Karpas-422 (cell line): Measurements from ENCODE around the gene RPS2. TPM values are rescaled to one million over a fixed set of nuclear protein-coding genes. Genes with fewer than 3 reads are reported as not detected.
A peak's percentile ranks its signal among the peaks of the same experiment; 100 is the strongest.

ENCODE experiments used
- DNase-seq: peaks from one replicate; pipeline ENCODE4 v3.0.0-alpha.2; 2015
- H2AFZ ChIP-seq: fragments of 200-600 bp; sonication (generic); 2 replicates; pipeline ENCODE4 v1.6.1; 2014; ENCODE audit warnings: antibody characterized with exemption, low read length, mixed read lengths
- H3K27ac ChIP-seq: fragments of 200-600 bp; sonication (generic); 2 replicates; pipeline ENCODE4 v1.5.1; 2014; ENCODE audit warnings: mild to moderate bottlenecking, low read length, moderate library complexity
- H3K27me3 ChIP-seq: fragments of 200-600 bp; sonication (generic); 2 replicates; pipeline ENCODE4 v1.6.1; 2014; ENCODE audit warnings: low read length, mixed read lengths
- H3K36me3 ChIP-seq: fragments of 200-600 bp; sonication (generic); 2 replicates; pipeline ENCODE4 v1.6.1; 2014; ENCODE audit warnings: low read length, mixed read lengths; ENCODE audit not compliant: insufficient read depth
- H3K4me1 ChIP-seq: fragments of 200-600 bp; sonication (generic); 2 replicates; pipeline ENCODE4 v1.6.1; 2014; ENCODE audit warnings: mild to moderate bottlenecking, low read length, mixed read lengths
- H3K4me2 ChIP-seq: fragments of 200-600 bp; sonication (generic); 2 replicates; pipeline ENCODE4 v1.6.1; 2014; ENCODE audit warnings: low read length, low read depth, mild to moderate bottlenecking; ENCODE audit not compliant: poor library complexity, severe bottlenecking
- H3K4me3 ChIP-seq: fragments of 200-600 bp; sonication (generic); 2 replicates; pipeline ENCODE4 v1.5.1; 2014; ENCODE audit warnings: mild to moderate bottlenecking, antibody characterized with exemption, low read length, mixed read lengths
- H3K79me2 ChIP-seq: fragments of 200-600 bp; sonication (generic); 2 replicates; pipeline ENCODE4 v1.6.1; 2014; ENCODE audit warnings: mild to moderate bottlenecking, low read length, mixed read lengths
- H3K9ac ChIP-seq: fragments of 200-600 bp; sonication (generic); 2 replicates; pipeline ENCODE4 v1.6.0; 2014; ENCODE audit warnings: low read length
- H3K9me2 ChIP-seq: fragments of 200-600 bp; sonication (generic), shearing (Covaris generic); replicated peaks from 2 replicates; pipeline ENCODE4 v1.6.0; 2014; ENCODE audit warnings: mild to moderate bottlenecking, low read length, moderate library complexity; ENCODE audit not compliant: insufficient read depth
- H3K9me3 ChIP-seq: fragments of 300-700, 200-600 bp; sonication (generic); 2 replicates; pipeline ENCODE4 v1.6.1; 2014; ENCODE audit warnings: low read length, mixed read lengths
- H4K20me1 ChIP-seq: fragments of 200-600 bp; sonication (generic); 2 replicates; pipeline ENCODE4 v1.6.1; 2014; ENCODE audit warnings: mild to moderate bottlenecking, antibody characterized with exemption, low read length, low read depth; ENCODE audit not compliant: insufficient read depth
- total RNA-seq: library from RNA; depleted of rRNA; stranded (reverse); fragments of >200 nt; shearing (Covaris generic); gene quantifications from 2 replicates; pipeline ENCODE4 v1.2.3, GENCODE V29; 2014; ENCODE audit warnings: low replicate concordance

The RPS2 gene
- total RNA-seq, 1 experiment from 2014 or later: 3,837 TPM

- peaks cover 21% of the 10 kb centered on the region for H3K4me1 ChIP-seq
- no peak overlapping the region for H3K9ac ChIP-seq
- no peak overlapping the region for H3K4me2 ChIP-seq
- H3K36me3 ChIP-seq: no peaks in the 10 kb centered on the region; the same call in 1 of the 2 replicates
- no peaks in the 10 kb centered on the region for H3K9me3 ChIP-seq
- H3K27me3 ChIP-seq: no peaks in the 10 kb centered on the region
- H3K79me2 ChIP-seq: no peaks in the 10 kb centered on the region
- no peak overlapping the region for H3K27ac ChIP-seq
- no peak for DNase-seq
- H3K9me2 ChIP-seq: no peaks in the 10 kb centered on the region
- no peaks in the 10 kb centered on the region for H4K20me1 ChIP-seq
- no peak overlapping the region for H3K4me3 ChIP-seq
- H2AFZ ChIP-seq: no peak overlapping the region
Measured at GRCh38 chr16:1992704-1993317, 28.2 kb upstream of the RPS2 start.

- Histone ChIP-seq H3K27me3 (no peaks in the 10 kb centered on the region), H3K27ac (no peak overlapping the region), H3K9me3 (no peaks in the 10 kb centered on the region), H2AFZ (peak overlapping the region; percentile 30; the same call in 1 of the 2 replicates), H3K9me2 (no peaks in the 10 kb centered on the region), H3K9ac (peak overlapping the region; percentile 53; the same call in 1 of the 2 replicates), H3K36me3 (no peaks in the 10 kb centered on the region; the same call in 1 of the 2 replicates), H3K4me2 (peak overlapping the region; percentile 89), H3K4me1 (peaks cover 21% of the 10 kb centered on the region), H3K79me2 (no peaks in the 10 kb centered on the region), H3K4me3 (peak overlapping the region; percentile 74; the same call in 1 of the 2 replicates), H4K20me1 (no peaks in the 10 kb centered on the region)
- peak; percentile 98 for DNase-seq
Measured at GRCh38 chr16:1991948-1992703, 27.5 kb upstream of the RPS2 start.

GRCh38 chr16:1991588-1991947 is 26.9 kb upstream of the RPS2 start:
- Histone ChIP-seq H3K36me3 (no peaks in the 10 kb centered on the region), H3K27ac (peak overlapping the region; percentile 43; the same call in 1 of the 2 replicates), H3K4me1 (peaks cover 21% of the 10 kb centered on the region), H3K9me3 (no peaks in the 10 kb centered on the region), H4K20me1 (no peaks in the 10 kb centered on the region), H3K4me2 (peak overlapping the region; percentile 89), H3K4me3 (peak overlapping the region; percentile 74; the same call in 1 of the 2 replicates), H3K9ac (peak overlapping the region; percentile 53), H3K27me3 (no peaks in the 10 kb centered on the region), H2AFZ (peak overlapping the region; percentile 30; the same call in 1 of the 2 replicates), H3K79me2 (no peaks in the 10 kb centered on the region), H3K9me2 (no peaks in the 10 kb centered on the region)
- DNase-seq: no peak

GRCh38 chr16:1991135-1991551 is 26.5 kb upstream of the RPS2 start:
- H3K9ac ChIP-seq: peak overlapping the region; percentile 68
- no peaks in the 10 kb centered on the region for H3K9me3 ChIP-seq
- H3K4me1 ChIP-seq: peaks cover 21% of the 10 kb centered on the region
- H4K20me1 ChIP-seq: no peaks in the 10 kb centered on the region
- peak; percentile 82 for DNase-seq
- H3K4me3 ChIP-seq: peak overlapping the region; percentile 74
- H2AFZ ChIP-seq: peak overlapping the region; percentile 67; the same call in 1 of the 2 replicates
- no peaks in the 10 kb centered on the region for H3K79me2 ChIP-seq
- no peaks in the 10 kb centered on the region for H3K27me3 ChIP-seq
- H3K27ac ChIP-seq: peak overlapping the region; percentile 43; the same call in 1 of the 2 replicates
- H3K4me2 ChIP-seq: peak overlapping the region; percentile 89
- no peaks in the 10 kb centered on the region for H3K36me3 ChIP-seq
- H3K9me2 ChIP-seq: no peaks in the 10 kb centered on the region

- no peaks in the 10 kb centered on the region for H4K20me1 ChIP-seq
- no peaks in the 10 kb centered on the region for H3K9me2 ChIP-seq
- peak overlapping the region; percentile 89 for H3K4me2 ChIP-seq
- no peaks in the 10 kb centered on the region for H3K9me3 ChIP-seq
- no peak overlapping the region for H3K27ac ChIP-seq
- no peaks in the 10 kb centered on the region for H3K79me2 ChIP-seq
- H2AFZ ChIP-seq: peak overlapping the region; percentile 67; the same call in 1 of the 2 replicates
- H3K4me1 ChIP-seq: peaks cover 25% of the 10 kb centered on the region
- no peaks in the 10 kb centered on the region for H3K27me3 ChIP-seq
- H3K9ac ChIP-seq: peak overlapping the region; percentile 68
- H3K4me3 ChIP-seq: peak overlapping the region; percentile 74
- no peaks in the 10 kb centered on the region for H3K36me3 ChIP-seq
- peak; percentile 79 for DNase-seq
Measured at GRCh38 chr16:1990351-1991134, 25.9 kb upstream of the RPS2 start.

GRCh38 chr16:1990101-1990350 is 25.4 kb upstream of the RPS2 start:
- H3K4me2 ChIP-seq: peak overlapping the region; percentile 89
- peak overlapping the region; percentile 74 for H3K4me3 ChIP-seq
- H3K27me3 ChIP-seq: no peaks in the 10 kb centered on the region
- no peaks in the 10 kb centered on the region for H4K20me1 ChIP-seq
- no peaks in the 10 kb centered on the region for H3K9me3 ChIP-seq
- H3K4me1 ChIP-seq: peaks cover 30% of the 10 kb centered on the region
- peaks cover 4% of the 10 kb centered on the region for H3K79me2 ChIP-seq
- H2AFZ ChIP-seq: no peak overlapping the region
- H3K36me3 ChIP-seq: no peaks in the 10 kb centered on the region
- H3K9ac ChIP-seq: peak overlapping the region; percentile 68
- no peak for DNase-seq
- H3K27ac ChIP-seq: no peak overlapping the region
- H3K9me2 ChIP-seq: no peaks in the 10 kb centered on the region

- Histone ChIP-seq H3K4me3 (peak within 1 kb of the TSS; percentile 74), H4K20me1 (no peaks in the 10 kb centered on the region), H3K4me2 (peak within 1 kb of the TSS; percentile 89), H3K36me3 (no peaks in the 10 kb centered on the region), H3K4me1 (peaks cover 33% of the 10 kb centered on the region), H2AFZ (peak within 1 kb of the TSS; percentile 67; the same call in 1 of the 2 replicates), H3K9me2 (no peaks in the 10 kb centered on the region), H3K79me2 (peaks cover 10% of the 10 kb centered on the region), H3K9me3 (no peaks in the 10 kb centered on the region), H3K9ac (peak within 1 kb of the TSS; percentile 68), H3K27ac (no peak within 1 kb of the TSS), H3K27me3 (no peaks in the 10 kb centered on the region)
- peak; percentile 71 for DNase-seq
Measured at GRCh38 chr16:1989209-1990100, 24.8 kb upstream of the RPS2 start, which contains the start of gene SYNGR3. TSS of gene SYNGR3 (plus strand) at chr16:1989970. CDS start at chr16:1990103, 133 bp downstream.
